ENCODE results near the gene ZNF316. TPM values are rescaled to one million over a fixed set of nuclear protein-coding genes. Genes with fewer than 3 reads are reported as not detected.
"Not testable (repeated sequence)": the region's sequence is repeated elsewhere in the genome, so short reads cannot be mapped to it uniquely, and the experiment has no call there.

ZNF316 gene
- total and polyA plus RNA-seq, 12 donors, result 7.6 to 20.8 (median 14.0) TPM

DNA sequence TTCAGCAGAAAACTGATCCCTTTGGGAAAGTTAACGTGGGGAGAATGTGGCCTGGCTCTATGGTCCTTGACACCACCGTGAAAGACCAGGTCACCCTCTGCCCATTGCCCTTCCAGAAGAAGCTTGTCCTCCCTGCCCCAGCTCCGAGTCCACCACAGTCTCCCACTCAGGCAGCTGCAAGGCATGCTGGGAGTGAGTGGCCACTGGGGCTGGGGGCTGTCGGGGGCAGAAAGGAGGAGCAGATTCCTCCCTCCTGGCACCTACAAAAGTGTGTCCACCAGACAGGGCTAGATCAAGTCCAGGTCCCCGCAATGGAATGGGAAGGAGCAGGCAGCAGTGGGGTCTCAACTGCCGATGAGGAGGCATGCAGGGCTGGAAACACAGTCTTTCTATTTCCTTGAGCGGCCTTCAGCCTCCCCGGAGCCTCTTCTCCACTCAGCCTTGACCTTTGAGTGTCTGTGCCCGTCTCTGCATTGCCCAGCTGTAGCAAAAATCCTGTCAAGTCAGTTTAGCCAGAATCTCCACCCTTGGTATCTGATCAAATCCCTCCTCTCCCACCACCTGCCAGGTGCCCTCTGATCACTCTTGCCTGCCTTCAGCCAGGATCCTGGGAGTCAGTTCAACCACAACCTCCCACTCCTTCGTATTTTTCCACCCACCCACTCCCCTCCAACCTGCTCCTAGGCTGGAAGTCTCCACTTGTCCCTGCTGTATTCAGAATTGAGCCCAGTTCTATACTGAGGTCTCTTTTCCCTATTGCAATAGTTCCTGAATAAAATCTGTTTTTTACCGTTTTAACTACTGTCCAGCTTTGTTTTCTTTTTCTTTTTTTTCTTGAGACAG, 6.9 kb upstream of the ZNF316 start:
- DNase-seq (no peak), ATAC-seq (no peak)
- WGBS, 2 donors, result 70 to 75% methylated on average over 11 of the region's 11 CpGs
- H3K27ac ChIP-seq, result no peak overlapping the region
- peaks cover 0 to 5% (median 0%) of the 10 kb centered on the region in 9 donors for H3K36me3 ChIP-seq
- H3K9me3 ChIP-seq, result no peaks in the 10 kb centered on the region
- H3K4me1 ChIP-seq, result no peaks in the 10 kb centered on the region
- intact Hi-C loops (cut with DNase I), result no loop called here
- TF ChIP-seq, protein P1, sequence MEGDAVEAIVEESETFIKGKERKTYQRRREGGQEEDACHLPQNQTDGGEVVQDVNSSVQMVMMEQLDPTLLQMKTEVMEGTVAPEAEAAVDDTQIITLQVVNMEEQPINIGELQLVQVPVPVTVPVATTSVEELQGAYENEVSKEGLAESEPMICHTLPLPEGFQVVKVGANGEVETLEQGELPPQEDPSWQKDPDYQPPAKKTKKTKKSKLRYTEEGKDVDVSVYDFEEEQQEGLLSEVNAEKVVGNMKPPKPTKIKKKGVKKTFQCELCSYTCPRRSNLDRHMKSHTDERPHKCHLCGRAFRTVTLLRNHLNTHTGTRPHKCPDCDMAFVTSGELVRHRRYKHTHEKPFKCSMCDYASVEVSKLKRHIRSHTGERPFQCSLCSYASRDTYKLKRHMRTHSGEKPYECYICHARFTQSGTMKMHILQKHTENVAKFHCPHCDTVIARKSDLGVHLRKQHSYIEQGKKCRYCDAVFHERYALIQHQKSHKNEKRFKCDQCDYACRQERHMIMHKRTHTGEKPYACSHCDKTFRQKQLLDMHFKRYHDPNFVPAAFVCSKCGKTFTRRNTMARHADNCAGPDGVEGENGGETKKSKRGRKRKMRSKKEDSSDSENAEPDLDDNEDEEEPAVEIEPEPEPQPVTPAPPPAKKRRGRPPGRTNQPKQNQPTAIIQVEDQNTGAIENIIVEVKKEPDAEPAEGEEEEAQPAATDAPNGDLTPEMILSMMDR (IDR thresholded peaks at IDR 0.05), result no peak
- H3K27me3 ChIP-seq, result no peaks in the 10 kb centered on the region
- H3K4me3 ChIP-seq, result no peak overlapping the region

- WGBS, 2 donors, result 74 to 85% methylated on average over 7 of the region's 7 CpGs
- intact Hi-C loops (cut with DNase I), result no loop called here
- DNase-seq (no peak), ATAC-seq (no peak)
- Histone ChIP-seq H3K4me1 (peaks cover 0 to 6% (median 4%) of the 10 kb centered on the region in 9 donors), H3K27me3 (no peaks in the 10 kb centered on the region), H3K9me3 (no peaks in the 10 kb centered on the region), H3K36me3 (no peaks in the 10 kb centered on the region), H3K27ac (no peak overlapping the region), H3K4me3 (no peak overlapping the region)
- TF ChIP-seq, protein P1 (IDR thresholded peaks at IDR 0.05), result no peak
Observed at GRCh38 chr7:6631605-6632004, 5.5 kb upstream of the ZNF316 start.

- WGBS, 2 donors, result 77% methylated on average over 7 to 8 of the region's 8 CpGs
- Histone ChIP-seq H3K36me3 (peaks cover 0 to 1% (median 0%) of the 10 kb centered on the region in 9 donors), H3K27me3 (no peaks in the 10 kb centered on the region), H3K9me3 (no peaks in the 10 kb centered on the region), H3K4me3 (no peak overlapping the region), H3K27ac (no peak overlapping the region), H3K4me1 (peaks cover 4 to 22% (median 20%) of the 10 kb centered on the region in 9 donors)
- intact Hi-C loops (cut with DNase I), result no loop called here
- TF ChIP-seq, protein P1 (IDR thresholded peaks at IDR 0.05), result no peak
- DNase-seq (no peak), ATAC-seq (no peak)
Observed at GRCh38 chr7:6634021-6634420, 3.1 kb upstream of the ZNF316 start.

DNA sequence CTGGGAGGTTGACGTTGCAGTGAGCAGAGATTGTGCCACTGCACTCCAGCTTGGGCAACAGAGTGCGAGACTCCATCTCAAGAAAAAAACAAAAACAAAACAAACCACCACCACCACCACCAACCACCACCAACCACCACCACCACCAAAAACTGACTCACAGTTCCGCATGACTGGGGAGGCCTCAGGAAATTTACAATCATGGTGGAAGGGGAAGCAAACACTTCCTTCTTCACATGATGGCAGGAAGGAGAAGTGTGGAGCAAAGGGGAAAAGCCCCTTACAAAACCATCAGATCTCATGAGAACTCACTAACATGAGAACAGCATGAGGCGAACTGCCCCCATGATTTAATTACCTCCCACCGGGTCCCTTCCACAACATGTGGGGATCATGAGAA, 2.1 kb upstream of the ZNF316 start:
- Histone ChIP-seq H3K36me3 (peaks cover 0 to 11% (median 0%) of the 10 kb centered on the region in 9 donors), H3K4me1 (peaks cover 4 to 31% (median 21%) of the 10 kb centered on the region in 9 donors), H3K27ac (peak overlapping the region in 1 of 10 donors; percentile 79)
- 90 to 92% methylated on average over 5 of the region's 5 CpGs for WGBS, 2 donors
- not testable (repeated sequence) for H3K27me3 ChIP-seq, H3K4me3 ChIP-seq, H3K9me3 ChIP-seq, DNase-seq, ATAC-seq
- intact Hi-C loops (cut with DNase I), result loop anchor here in 1 of 10 donors (5.0 kb wide), 1 partner anchor 72 kb away; the partner anchor contains the start of gene ZNF12
